ENCODE measurements around the gene TIMP3. TPM values are rescaled to one million over a fixed set of nuclear protein-coding genes. Genes with fewer than 3 reads are reported as not detected.

Gene TIMP3
- total RNA-seq, 1 donor from 2014 or later, result 12.2 TPM

- FAIRE-seq (no peak), DNase-seq (ENCODE audit: low spot score in 2 of 2) (no peak)
These were observed 75.7 kb downstream of the TIMP3 start for GRCh38 chr22:32877196-32877595.

- FAIRE-seq (no peak), DNase-seq (ENCODE audit: low spot score in 2 of 2) (no peak)
These were observed 78.0 kb downstream of the TIMP3 start for GRCh38 chr22:32879550-32879949.

GRCh38 chr22:32880061-32880460, 78.6 kb downstream of the TIMP3 start:
- FAIRE-seq (no peak), DNase-seq (ENCODE audit: low spot score in 2 of 2) (no peak)

- FAIRE-seq, result no peak
- DNase-seq (ENCODE audit: low spot score in 2 of 2), result no peak
These were observed 79.0 kb downstream of the TIMP3 start for GRCh38 chr22:32880505-32880892.

- FAIRE-seq, result no peak
These were observed 79.5 kb downstream of the TIMP3 start for GRCh38 chr22:32880893-32881596.

GRCh38 chr22:32882360-32882755, 80.9 kb downstream of the TIMP3 start:
- FAIRE-seq (no peak), DNase-seq (ENCODE audit: low spot score in 2 of 2) (no peak)

More at GRCh38 chr22:32880893-32881596, 79.5 kb downstream of the TIMP3 start:
- peak in 1 of 2 donors; percentile 37 for DNase-seq (ENCODE audit: low spot score in 2 of 2)

- FAIRE-seq (no peak), DNase-seq (ENCODE audit: low spot score in 2 of 2) (no peak)
These were observed 81.4 kb downstream of the TIMP3 start for GRCh38 chr22:32882774-32883530.

- no peak for FAIRE-seq
- DNase-seq (ENCODE audit: low spot score in 2 of 2), result no peak
These were observed 85.9 kb downstream of the TIMP3 start for GRCh38 chr22:32887324-32887980.

- no peak for DNase-seq (ENCODE audit: low spot score in 2 of 2)
- FAIRE-seq, result no peak
These were observed 87.5 kb downstream of the TIMP3 start for GRCh38 chr22:32888976-32889375.

- FAIRE-seq (no peak), DNase-seq (ENCODE audit: low spot score in 2 of 2) (no peak)
These were observed 95.4 kb downstream of the TIMP3 start for GRCh38 chr22:32896891-32897290.

- no peak for FAIRE-seq
- DNase-seq (ENCODE audit: low spot score in 2 of 2), result no peak
These were observed 95.9 kb downstream of the TIMP3 start for GRCh38 chr22:32897400-32897799.

GRCh38 chr22:32900886-32901635, 99.6 kb downstream of the TIMP3 start:
- no peak for DNase-seq (ENCODE audit: low spot score in 2 of 2)
- no peak for FAIRE-seq

GRCh38 chr22:32901925-32902324, 100.4 kb downstream of the TIMP3 start:
- DNase-seq (ENCODE audit: low spot score in 2 of 2), result no peak
- FAIRE-seq, result no peak

- FAIRE-seq (no peak), DNase-seq (ENCODE audit: low spot score in 2 of 2) (no peak)
These were observed 102.0 kb downstream of the TIMP3 start for GRCh38 chr22:32903507-32903906.

- no peak for DNase-seq (ENCODE audit: low spot score in 2 of 2)
- no peak for FAIRE-seq
These were observed 102.5 kb downstream of the TIMP3 start for GRCh38 chr22:32904044-32904443.

- DNase-seq (ENCODE audit: low spot score in 2 of 2) (no peak), FAIRE-seq (no peak)
These were observed 103.9 kb downstream of the TIMP3 start for GRCh38 chr22:32905400-32905799.

- FAIRE-seq (no peak), DNase-seq (ENCODE audit: low spot score in 2 of 2) (no peak)
These were observed 108.3 kb downstream of the TIMP3 start for GRCh38 chr22:32909581-32910428.

GRCh38 chr22:32910429-32910772, 108.9 kb downstream of the TIMP3 start:
- FAIRE-seq (no peak), DNase-seq (ENCODE audit: low spot score in 2 of 2) (no peak)

- DNase-seq (ENCODE audit: low spot score in 2 of 2) (no peak), FAIRE-seq (no peak)
These were observed 110.0 kb downstream of the TIMP3 start for GRCh38 chr22:32911503-32911902.

Measured in frontal cortex (tissue), 4 donors.